Measurements from ENCODE around the gene USP34.
"Not testable (repeated sequence)": the region's sequence is repeated elsewhere in the genome, so short reads cannot be mapped to it uniquely, and the experiment has no call there.

USP34 gene

GRCh38 chr2:61425605-61426155 lies 45.2 kb downstream of the USP34 start:
- DNase-seq (ENCODE audit: low read depth, low spot score), result no peak

GRCh38 chr2:61423714-61424113 lies 47.2 kb downstream of the USP34 start:
- DNase-seq (ENCODE audit: low read depth, low spot score), result no peak

GRCh38 chr2:61421611-61422010 lies 49.3 kb downstream of the USP34 start:
- no peak for DNase-seq (ENCODE audit: low read depth, low spot score)

- no peak for DNase-seq (ENCODE audit: low read depth, low spot score)
These were observed 49.8 kb downstream of the USP34 start for GRCh38 chr2:61420991-61421544.

GRCh38 chr2:61419570-61419969 lies 51.3 kb downstream of the USP34 start:
- DNase-seq (ENCODE audit: low read depth, low spot score), result no peak

GRCh38 chr2:61419129-61419528 lies 51.8 kb downstream of the USP34 start:
- DNase-seq (ENCODE audit: low read depth, low spot score), result no peak

- no peak for DNase-seq (ENCODE audit: low read depth, low spot score)
These were observed 53.8 kb downstream of the USP34 start for GRCh38 chr2:61416871-61417645.

- no peak for DNase-seq (ENCODE audit: low read depth, low spot score)
These were observed 55.6 kb downstream of the USP34 start for GRCh38 chr2:61415265-61415664.

GRCh38 chr2:61414674-61415073 lies 56.2 kb downstream of the USP34 start:
- DNase-seq (ENCODE audit: low read depth, low spot score), result no peak

- no peak for DNase-seq (ENCODE audit: low read depth, low spot score)
These were observed 59.8 kb downstream of the USP34 start for GRCh38 chr2:61411109-61411508.

GRCh38 chr2:61410185-61410584 lies 60.7 kb downstream of the USP34 start:
- no peak for DNase-seq (ENCODE audit: low read depth, low spot score)

- DNase-seq (ENCODE audit: low read depth, low spot score), result no peak
These were observed 65.1 kb downstream of the USP34 start for GRCh38 chr2:61405813-61406212.

- DNase-seq (ENCODE audit: low read depth, low spot score), result no peak
These were observed 66.4 kb downstream of the USP34 start for GRCh38 chr2:61404438-61404837.

- no peak for DNase-seq (ENCODE audit: low read depth, low spot score)
These were observed 72.5 kb downstream of the USP34 start for GRCh38 chr2:61398413-61398812.

- DNase-seq (ENCODE audit: low read depth, low spot score), result no peak
These were observed 74.9 kb downstream of the USP34 start for GRCh38 chr2:61396005-61396404.

GRCh38 chr2:61387588-61387987 lies 83.3 kb downstream of the USP34 start:
- not testable (repeated sequence) for DNase-seq (ENCODE audit: low read depth, low spot score)

- DNase-seq (ENCODE audit: low read depth, low spot score), result not testable (repeated sequence)
These were observed 90.0 kb downstream of the USP34 start for GRCh38 chr2:61380882-61381197.

GRCh38 chr2:61380056-61380881 lies 90.6 kb downstream of the USP34 start:
- no peak for DNase-seq (ENCODE audit: low read depth, low spot score)

GRCh38 chr2:61379521-61379920 lies 91.4 kb downstream of the USP34 start:
- no peak for DNase-seq (ENCODE audit: low read depth, low spot score)

GRCh38 chr2:61378281-61378680 lies 92.6 kb downstream of the USP34 start:
- no peak for DNase-seq (ENCODE audit: low read depth, low spot score)

- no peak for DNase-seq (ENCODE audit: low read depth, low spot score)
These were observed 93.8 kb downstream of the USP34 start for GRCh38 chr2:61377046-61377445.

GRCh38 chr2:61376211-61376610 lies 94.7 kb downstream of the USP34 start:
- DNase-seq (ENCODE audit: low read depth, low spot score), result no peak

Data from activated CD4-positive, CD25-positive, alpha-beta regulatory T cell treated with anti-CD3 and anti-CD28 coated beads, Interleukin-2, amount 50 U/mL, for 16 hours (primary cell).